IPS DF 6.9 (cell line): ENCODE data around the gene STARD4.

Source experiments
- DNase-seq: peaks from one replicate; pipeline ENCODE4 v3.0.0-alpha.2; 2013; ENCODE audit warnings: low read depth, low spot score
- H3K27ac ChIP-seq: one replicate; pipeline ENCODE4 v1.5.1; 2013; ENCODE audit warnings: low read length, control low read depth
- H3K27me3 ChIP-seq: 2 replicates; pipeline ENCODE4 v1.6.1; 2013; ENCODE audit warnings: mild to moderate bottlenecking, low read length; ENCODE audit not compliant: control insufficient read depth, insufficient read depth
- H3K36me3 ChIP-seq: 2 replicates; pipeline ENCODE4 v1.6.1; 2013; ENCODE audit warnings: low read length; ENCODE audit not compliant: control insufficient read depth, insufficient read depth
- H3K4me1 ChIP-seq: 2 replicates; pipeline ENCODE4 v1.6.1; 2013; ENCODE audit warnings: low read length; ENCODE audit not compliant: control insufficient read depth, insufficient read depth
- H3K4me3 ChIP-seq: 2 replicates; pipeline ENCODE4 v1.5.1; 2013; ENCODE audit warnings: mild to moderate bottlenecking, low read length
- H3K9me3 ChIP-seq: 2 replicates; pipeline ENCODE4 v1.6.1; 2013; ENCODE audit warnings: low read length, inconsistent platforms; ENCODE audit not compliant: control insufficient read depth, insufficient read depth
- WGBS: extraction: QIAGEN DNeasy Blood & Tissue Kit; methylation state at CpG from one replicate; pipeline ENCODE4 v1.1.7; 2013; ENCODE audit warnings: mixed read lengths, missing lambda C conversion rate; ENCODE audit not compliant: insufficient read length, insufficient coverage; 5-methylcytosine and 5-hydroxymethylcytosine counted together

Gene STARD4, protein sequence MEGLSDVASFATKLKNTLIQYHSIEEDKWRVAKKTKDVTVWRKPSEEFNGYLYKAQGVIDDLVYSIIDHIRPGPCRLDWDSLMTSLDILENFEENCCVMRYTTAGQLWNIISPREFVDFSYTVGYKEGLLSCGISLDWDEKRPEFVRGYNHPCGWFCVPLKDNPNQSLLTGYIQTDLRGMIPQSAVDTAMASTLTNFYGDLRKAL

DNA sequence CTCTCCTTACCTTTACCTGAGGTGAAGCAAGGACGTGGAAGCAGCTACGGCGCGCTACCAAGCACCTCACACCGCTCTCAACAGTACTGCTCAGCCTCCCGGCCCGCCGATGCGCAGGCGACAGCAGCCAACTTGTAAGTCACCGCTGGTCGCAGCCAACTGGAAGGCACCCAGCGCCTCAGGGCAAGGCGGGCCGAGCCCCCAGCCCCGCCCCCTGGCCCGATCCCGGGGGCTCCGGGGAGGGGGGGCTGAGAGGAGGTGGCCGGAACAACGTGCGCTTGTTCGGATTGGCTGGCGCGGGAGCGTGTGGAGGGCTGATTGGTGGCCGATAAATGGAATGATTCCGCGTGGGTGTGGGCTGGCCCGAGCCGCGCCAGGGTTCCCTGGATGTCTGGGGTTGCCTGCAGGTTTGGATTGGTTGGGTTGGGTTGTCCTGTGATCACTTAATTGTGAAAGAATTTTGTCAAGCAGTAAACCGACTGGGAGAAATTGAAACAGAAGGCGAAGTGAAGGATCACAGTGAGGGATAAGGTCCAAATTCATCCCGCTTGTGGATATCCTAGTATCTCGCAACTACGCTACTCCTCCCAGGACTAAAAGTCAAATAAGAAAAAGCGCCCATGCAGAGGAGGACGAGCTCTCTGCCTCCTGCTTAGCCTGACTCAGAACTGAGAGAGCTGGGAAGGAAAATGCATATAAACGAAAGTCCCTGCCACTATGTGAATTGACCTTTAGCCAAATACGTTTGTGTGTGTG, at the start of gene STARD4:
TSS of gene STARD4 (minus strand) at position 161 of the 756 bp plus-strand sequence. CDS start 5,102 bp downstream, outside the sequence.
- no CpG with 5 or more reads among the region's 41 CpGs for WGBS
- Histone ChIP-seq H3K9me3 (no peaks in the 10 kb centered on the region), H3K36me3 (no peaks in the 10 kb centered on the region), H3K4me3 (peak within 1 kb of the TSS; percentile 88), H3K4me1 (no peaks in the 10 kb centered on the region), H3K27me3 (no peaks in the 10 kb centered on the region), H3K27ac (peak within 1 kb of the TSS; percentile 68)
- peak; percentile 90 for DNase-seq

DNA sequence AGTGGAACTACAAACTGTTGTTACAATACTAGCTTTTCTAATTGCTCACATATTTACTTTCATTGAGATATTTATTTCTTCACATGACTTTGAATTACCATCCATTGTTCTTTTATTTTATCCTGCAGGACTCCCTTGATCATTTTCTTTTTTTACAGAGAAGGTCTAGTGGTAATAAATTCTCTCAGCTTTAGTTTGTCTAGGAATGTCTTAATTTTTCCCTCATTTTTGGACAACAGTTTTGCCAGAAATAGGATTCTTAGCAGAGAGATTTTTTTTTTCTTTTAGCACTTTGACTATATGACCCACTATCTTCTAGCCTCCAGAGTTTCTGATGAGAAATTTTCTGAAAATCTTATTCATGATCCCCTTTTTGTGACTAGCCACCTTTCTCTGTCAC, 47.3 kb upstream of the STARD4 start:
- no peak overlapping the region for H3K4me3 ChIP-seq

DNA sequence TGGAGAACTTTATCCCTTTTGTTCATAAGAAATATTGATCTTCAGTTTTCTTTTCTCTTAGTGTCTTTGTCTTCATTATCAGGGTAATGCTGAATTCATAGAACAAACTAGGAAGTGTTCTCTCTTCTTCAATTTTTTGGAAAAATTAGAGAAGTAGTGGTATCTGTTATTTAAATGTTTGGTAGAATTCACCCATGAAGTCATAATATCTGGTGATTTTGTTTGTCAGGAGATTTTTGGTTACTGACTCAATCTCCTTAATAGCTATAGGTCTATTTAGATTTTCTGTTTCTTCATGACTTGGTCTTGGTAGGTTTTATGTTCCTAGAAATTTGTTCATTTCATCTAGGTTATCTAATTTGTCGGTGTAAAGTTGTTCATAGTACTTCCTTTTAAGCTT, 45.4 kb upstream of the STARD4 start:
- Histone ChIP-seq H3K27ac (no peak overlapping the region), H3K4me3 (no peak overlapping the region), H3K27me3 (no peaks in the 10 kb centered on the region), H3K9me3 (no peaks in the 10 kb centered on the region), H3K36me3 (no peaks in the 10 kb centered on the region), H3K4me1 (peaks cover 2% of the 10 kb centered on the region; the same call in 1 of the 2 replicates)
- DNase-seq: no peak
- no CpG with 5 or more reads among the region's 1 CpG for WGBS

More for the DNA sequence above, 47.3 kb upstream of the STARD4 start:
- Histone ChIP-seq H3K27me3 (no peaks in the 10 kb centered on the region), H3K36me3 (no peaks in the 10 kb centered on the region), H3K9me3 (no peaks in the 10 kb centered on the region), H3K4me1 (no peaks in the 10 kb centered on the region; the same call in 1 of the 2 replicates), H3K27ac (no peak overlapping the region)
- DNase-seq: no peak

DNA sequence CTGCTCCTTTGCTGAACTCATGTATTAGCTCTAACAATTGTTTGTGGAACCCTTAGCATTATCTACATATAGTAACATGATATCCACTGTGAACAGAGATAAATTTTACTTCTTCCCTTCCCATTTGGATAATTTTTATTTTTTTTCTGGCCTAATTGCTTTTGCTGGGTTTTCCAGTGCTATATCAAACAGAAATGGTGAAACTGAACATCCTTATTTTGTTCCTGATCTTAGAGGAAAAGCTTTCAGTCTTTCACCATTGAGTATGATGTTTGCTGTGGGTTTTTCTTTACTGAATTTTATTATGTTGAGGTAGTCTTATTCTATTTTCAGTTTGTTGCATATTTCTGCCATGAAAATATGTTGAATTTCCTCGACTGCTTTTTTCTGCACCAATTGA, 44.8 kb upstream of the STARD4 start:
- no CpG with 5 or more reads among the region's 1 CpG for WGBS

DNA sequence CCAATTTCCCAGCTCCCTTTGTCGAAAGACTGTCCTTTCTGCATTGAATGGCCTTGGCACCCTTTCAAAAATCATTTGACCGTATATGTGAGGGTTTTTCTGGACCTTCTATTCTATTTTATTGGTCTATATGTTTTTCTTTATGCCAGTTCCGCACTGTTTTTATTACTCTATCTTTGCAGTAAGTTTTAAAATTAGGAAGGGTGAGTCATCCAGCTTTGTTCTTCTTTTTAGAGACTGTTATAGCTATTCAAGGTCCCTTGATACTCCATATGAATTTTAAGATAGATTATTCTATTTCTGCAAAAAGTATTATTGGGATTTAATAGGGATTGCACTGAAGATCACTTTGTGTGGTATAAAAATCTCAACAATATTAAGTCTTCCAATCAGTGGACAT, 44.2 kb upstream of the STARD4 start:
- no peaks in the 10 kb centered on the region for H3K9me3 ChIP-seq
- DNase-seq: no peak
- no CpG with 5 or more reads among the region's 3 CpGs for WGBS

More for the DNA sequence above, 44.8 kb upstream of the STARD4 start:
- Histone ChIP-seq H3K4me3 (no peak overlapping the region), H3K27ac (no peak overlapping the region), H3K36me3 (no peaks in the 10 kb centered on the region), H3K4me1 (peaks cover 4% of the 10 kb centered on the region; the same call in 1 of the 2 replicates), H3K9me3 (no peaks in the 10 kb centered on the region), H3K27me3 (no peaks in the 10 kb centered on the region)
- DNase-seq: no peak

DNA sequence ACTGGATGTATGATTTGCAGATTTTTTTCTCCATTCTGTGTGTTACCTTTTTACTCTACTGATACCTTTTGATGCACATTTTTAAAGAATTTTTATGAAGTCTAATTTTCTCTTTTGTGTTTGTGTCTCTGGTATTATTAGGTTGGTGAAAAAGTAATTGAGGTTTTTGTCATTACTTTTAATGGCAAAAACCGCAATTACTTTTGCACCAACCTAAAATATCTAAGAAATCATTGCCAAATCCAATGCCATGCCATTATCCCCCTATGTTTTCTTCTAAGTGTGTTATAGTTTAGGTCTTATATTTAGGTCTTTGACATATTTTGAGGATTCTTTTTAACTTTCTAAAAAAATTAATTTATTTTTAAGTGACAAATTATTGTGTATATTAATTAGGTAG, 43.4 kb upstream of the STARD4 start:
- no CpG with 5 or more reads among the region's 1 CpG for WGBS
- H3K9me3 ChIP-seq: no peaks in the 10 kb centered on the region
- peaks cover 4% of the 10 kb centered on the region; the same call in 1 of the 2 replicates for H3K4me1 ChIP-seq
- no peaks in the 10 kb centered on the region for H3K27me3 ChIP-seq
- no peak overlapping the region for H3K27ac ChIP-seq
- H3K4me3 ChIP-seq: no peak overlapping the region
- no peaks in the 10 kb centered on the region for H3K36me3 ChIP-seq
- no peak for DNase-seq

More for the DNA sequence above, 44.2 kb upstream of the STARD4 start:
- H3K4me3 ChIP-seq: no peak overlapping the region
- peaks cover 4% of the 10 kb centered on the region; the same call in 1 of the 2 replicates for H3K4me1 ChIP-seq
- no peaks in the 10 kb centered on the region for H3K36me3 ChIP-seq
- H3K27me3 ChIP-seq: no peaks in the 10 kb centered on the region
- H3K27ac ChIP-seq: no peak overlapping the region

DNA sequence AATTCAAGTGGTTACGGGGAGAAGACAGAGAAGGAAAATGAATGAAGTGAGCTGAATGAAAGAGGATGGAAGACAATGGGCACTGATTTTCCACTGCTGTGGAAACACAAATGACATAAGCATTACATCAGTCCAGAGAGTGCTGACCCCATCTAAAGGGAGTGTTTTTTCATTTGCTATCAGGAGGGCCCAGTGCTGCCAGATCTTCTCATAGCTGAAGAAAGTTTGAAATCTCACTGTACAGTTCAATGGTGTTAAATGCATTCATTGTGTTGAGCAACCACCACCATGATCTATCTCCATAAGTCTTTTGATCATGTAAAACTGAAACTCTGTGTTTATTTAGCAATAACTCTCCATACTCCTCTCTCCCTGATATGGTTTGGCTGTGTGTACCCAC, 41.5 kb upstream of the STARD4 start:
- no peak for DNase-seq
- Histone ChIP-seq H3K4me3 (no peak overlapping the region), H3K27me3 (no peaks in the 10 kb centered on the region), H3K36me3 (no peaks in the 10 kb centered on the region), H3K27ac (no peak overlapping the region), H3K9me3 (no peaks in the 10 kb centered on the region), H3K4me1 (peaks cover 4% of the 10 kb centered on the region; the same call in 1 of the 2 replicates)
- no CpG with 5 or more reads among the region's 1 CpG for WGBS

DNA sequence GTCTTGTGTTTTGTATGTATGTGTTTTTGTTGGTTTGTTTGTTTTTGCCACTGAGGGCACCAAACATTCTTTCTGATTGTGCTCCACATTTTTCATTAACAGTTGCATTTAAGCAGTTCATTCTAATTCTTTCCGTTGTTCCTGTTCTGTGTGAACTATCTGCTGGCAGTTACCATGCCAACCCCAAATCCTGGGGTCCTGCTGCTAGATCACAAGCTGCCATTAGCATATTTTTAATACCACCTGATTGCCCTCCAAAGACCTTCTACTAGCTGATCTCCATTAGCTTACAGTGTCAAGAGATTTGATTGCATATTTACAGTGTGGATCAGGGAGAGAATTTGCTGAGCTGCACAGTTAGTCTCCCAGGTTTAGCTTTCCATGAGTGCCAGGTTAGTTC, 40.6 kb upstream of the STARD4 start:
- no CpG with 5 or more reads among the region's 1 CpG for WGBS
- H3K4me3 ChIP-seq: no peak overlapping the region
- peaks cover 4% of the 10 kb centered on the region; the same call in 1 of the 2 replicates for H3K4me1 ChIP-seq

DNA sequence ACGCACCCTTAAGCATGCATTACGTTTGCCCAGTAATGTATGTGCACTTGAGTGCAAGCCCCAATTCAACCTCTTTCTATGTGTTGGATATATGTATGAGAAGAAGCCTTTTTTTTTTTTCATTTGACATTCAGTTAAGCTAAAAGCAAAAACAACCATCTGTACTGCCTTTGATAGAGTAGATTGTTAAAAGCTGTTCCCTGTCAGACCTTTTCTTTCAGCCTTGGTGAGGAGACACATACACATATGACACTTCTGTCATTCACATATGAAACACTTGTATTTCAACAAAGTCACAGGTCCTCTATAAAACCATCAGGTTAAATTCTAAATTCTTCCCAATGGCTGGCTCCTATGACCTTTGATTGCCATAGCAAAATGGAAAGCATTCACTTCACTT, 40.2 kb upstream of the STARD4 start:
- WGBS: no CpG with 5 or more reads among the region's 2 CpGs

More for the DNA sequence above, 40.6 kb upstream of the STARD4 start:
- no peak overlapping the region for H3K27ac ChIP-seq
- DNase-seq: no peak
- no peaks in the 10 kb centered on the region for H3K9me3 ChIP-seq
- no peaks in the 10 kb centered on the region for H3K36me3 ChIP-seq
- no peaks in the 10 kb centered on the region for H3K27me3 ChIP-seq

DNA sequence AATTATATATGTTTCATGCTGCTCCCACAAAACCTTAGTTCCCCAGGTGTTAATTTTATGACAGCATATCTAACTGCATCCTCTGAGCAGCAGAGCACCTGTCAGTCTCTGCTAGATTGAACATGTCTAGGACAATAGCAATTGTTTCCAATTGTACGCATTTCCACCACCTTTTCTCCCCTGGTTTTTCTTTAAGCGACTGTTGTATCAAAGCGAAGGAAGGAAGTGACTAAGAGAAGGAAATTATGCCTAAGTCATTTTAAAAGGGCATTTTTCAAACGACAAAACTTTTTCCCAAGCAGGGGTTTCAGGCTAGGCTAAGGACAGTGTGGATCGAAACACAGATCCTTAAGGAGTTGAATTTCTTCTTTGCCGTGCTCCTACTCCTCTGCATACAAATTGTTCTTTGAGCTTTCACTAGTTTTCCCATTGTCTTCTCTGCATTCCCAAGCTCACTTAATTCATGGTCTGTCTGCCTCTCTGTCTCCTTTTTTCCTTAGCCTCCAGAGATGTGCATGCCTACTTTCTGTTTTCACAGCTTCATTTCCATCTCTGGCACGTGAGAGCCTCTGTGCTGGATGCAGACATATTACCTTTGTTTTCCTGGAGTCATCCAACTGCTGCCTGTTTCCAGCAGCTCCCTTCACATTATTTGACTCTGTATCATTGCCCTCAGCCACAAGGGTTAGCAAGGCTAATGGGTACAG, 39.4 kb upstream of the STARD4 start:
- no peak overlapping the region for H3K4me3 ChIP-seq
- H3K4me1 ChIP-seq: peaks cover 4% of the 10 kb centered on the region; the same call in 1 of the 2 replicates
- no peaks in the 10 kb centered on the region for H3K36me3 ChIP-seq
- no peaks in the 10 kb centered on the region for H3K27me3 ChIP-seq
- no peak overlapping the region for H3K27ac ChIP-seq
- no peak for DNase-seq
- no CpG with 5 or more reads among the region's 7 CpGs for WGBS
- H3K9me3 ChIP-seq: no peaks in the 10 kb centered on the region

More for the DNA sequence above, 40.2 kb upstream of the STARD4 start:
- Histone ChIP-seq H3K9me3 (no peaks in the 10 kb centered on the region), H3K36me3 (no peaks in the 10 kb centered on the region), H3K4me3 (no peak overlapping the region), H3K27me3 (no peaks in the 10 kb centered on the region), H3K4me1 (peaks cover 4% of the 10 kb centered on the region; the same call in 1 of the 2 replicates), H3K27ac (no peak overlapping the region)
- DNase-seq: no peak
